Fibroblast of skin of left quadriceps (primary cell): Measurements from ENCODE around the gene TPD52L2.

Source experiments
- DNase-seq, 2 experiments: peaks; one replicate each; pipeline ENCODE4 v3.0.0-alpha.2; 2013; ENCODE audit warnings: low read depth in 2 of 2

TPD52L2 gene

GRCh38 chr20:63932606-63933160 lies 67.6 kb downstream of the TPD52L2 start:
- no peak for DNase-seq

GRCh38 chr20:63933646-63934045 lies 68.6 kb downstream of the TPD52L2 start:
- DNase-seq, result no peak

GRCh38 chr20:63934271-63935068 lies 69.4 kb downstream of the TPD52L2 start:
- DNase-seq, result no peak

- no peak for DNase-seq
Observed at GRCh38 chr20:63935447-63935846, 70.4 kb downstream of the TPD52L2 start.

- DNase-seq, result no peak
Observed at GRCh38 chr20:63937596-63937995, 72.5 kb downstream of the TPD52L2 start.

- DNase-seq, result no peak
Observed at GRCh38 chr20:63939061-63939935, 74.2 kb downstream of the TPD52L2 start.

GRCh38 chr20:63940071-63940471 lies 75.0 kb downstream of the TPD52L2 start:
- DNase-seq, result no peak

- no peak for DNase-seq
Observed at GRCh38 chr20:63940472-63941266, 75.6 kb downstream of the TPD52L2 start.
